K562 (cell line): ENCODE data around the gene STUB1. TPM values are rescaled to one million over a fixed set of nuclear protein-coding genes. Genes with fewer than 3 reads are reported as not detected.

ENCODE experiments used
- ATAC-seq: fragments of 200-7000 bp; cut with Tn5 transposase; 3 replicates; pipeline ENCODE4 v1.9.1; 2020; ENCODE audit warnings: moderate library complexity
- BruUV-seq: library from RNA; stranded (reverse); fragments of 400-500 nt; replicated peaks from 2 replicates; lab custom pipeline; 2021; lab: Mats Ljungman, UMichigan
- CTCF ChIA-PET: fragments of 300-600 bp; formaldehyde crosslinking; extraction: SDS; loops from one replicate; lab custom pipeline; 2021; ENCODE audit warnings: low intra/inter-chr PET ratio; lab: Yijun Ruan, JAX
- POLR2A ChIA-PET: fragments of 300-600, 350-650 bp; sonication (Branson Sonifier 250); formaldehyde crosslinking; extraction: SDS; loops from one replicate; lab custom pipeline; 2021; ENCODE audit warnings: antibody characterized with exemption, inconsistent platforms; lab: Yijun Ruan, JAX
- DNase-seq, 4 experiments: peaks; one replicate each; pipeline versions ENCODE4 v3.0.0 to v3.0.0-alpha.2; 2011 to 2018; ENCODE audit warnings: low spot score in 3 of 4, mixed read lengths in 3 of 4; ENCODE audit errors: extremely low read depth in 1 of 4
- FAIRE-seq: peaks from 2 replicates; lab custom pipeline; 2011; peaks lifted over from hg19 to GRCh38; lab: Jason Lieb, UNC
- H2AFZ ChIP-seq: 2 replicates; pipeline ENCODE4 v1.6.0; 2011; ENCODE audit warnings: low read depth, low read length, control low read depth, inconsistent platforms
- H3K27ac ChIP-seq: fragments of 200-600 bp; 3 replicates; pipeline ENCODE4 v1.8.0; 2011; ENCODE audit warnings: low read depth, mild to moderate bottlenecking, control low read depth, inconsistent platforms, low read length, moderate library complexity, mixed read lengths; ENCODE audit errors: extremely low read depth
- H3K27me3 ChIP-seq, 2 experiments: fragments of 300-600 bp in 1 of 2; 2 replicates in 1 of 2; 3 replicates in 1 of 2; pipeline versions ENCODE4 v1.6.0 to v1.8.0; 2011; ENCODE audit warnings: inconsistent platforms in 2 of 2, low read length in 2 of 2, mild to moderate bottlenecking in 1 of 2, mixed read lengths in 1 of 2, moderate library complexity in 1 of 2; ENCODE audit not compliant: control insufficient read depth in 2 of 2, insufficient read depth in 2 of 2
- H3K36me3 ChIP-seq: fragments of 300-600 bp; 3 replicates; pipeline ENCODE4 v1.8.0; 2011; ENCODE audit warnings: mild to moderate bottlenecking, low read length, inconsistent platforms; ENCODE audit not compliant: control insufficient read depth, insufficient read depth
- H3K4me1 ChIP-seq, 2 experiments: fragments of 200-600 bp in 1 of 2; replicated peaks in 1 of 2; 2 replicates in 1 of 2; 3 replicates in 1 of 2; pipeline versions ENCODE4 v1.5.1 to v1.8.0; 2011; ENCODE audit warnings: inconsistent platforms in 2 of 2, low read length in 2 of 2, mild to moderate bottlenecking in 1 of 2, mixed read lengths in 1 of 2, moderate library complexity in 1 of 2; ENCODE audit not compliant: control insufficient read depth in 2 of 2, insufficient read depth in 2 of 2
- H3K4me2 ChIP-seq: 2 replicates; pipeline ENCODE4 v1.6.1; 2011; ENCODE audit warnings: low read length, control low read depth, inconsistent platforms, mixed read lengths; ENCODE audit not compliant: insufficient read depth
- H3K4me3 ChIP-seq: fragments of 200-600 bp; sonication (generic), shearing (Covaris generic); 2 replicates; pipeline ENCODE4 v1.5.1; 2016; ENCODE audit warnings: control low read depth, inconsistent platforms
- H3K79me2 ChIP-seq: fragments of 200-600 bp; 3 replicates; pipeline ENCODE4 v1.8.0; 2011; ENCODE audit warnings: low read length, inconsistent platforms; ENCODE audit not compliant: control insufficient read depth, insufficient read depth
- H3K9ac ChIP-seq, 2 experiments: 2 replicates each; pipeline versions ENCODE4 v1.6.0 to v1.6.1; 2011; ENCODE audit warnings: low read depth in 2 of 2, low read length in 2 of 2, control low read depth in 1 of 2, inconsistent platforms in 1 of 2, mild to moderate bottlenecking in 1 of 2, mixed read lengths in 1 of 2; ENCODE audit not compliant: insufficient read depth in 1 of 2
- H3K9me1 ChIP-seq: one replicate; pipeline ENCODE4 v1.6.0; 2011; ENCODE audit warnings: inconsistent platforms, mild to moderate bottlenecking, low read length, moderate library complexity; ENCODE audit not compliant: control insufficient read depth, insufficient read depth
- H3K9me3 ChIP-seq: replicated peaks from 2 replicates; pipeline ENCODE4 v1.5.1; 2011; ENCODE audit warnings: low read depth, low read length, inconsistent platforms; ENCODE audit not compliant: control insufficient read depth, insufficient read depth
- H4K20me1 ChIP-seq: replicated peaks from 2 replicates; pipeline ENCODE4 v1.6.1; 2011; ENCODE audit warnings: low read length, inconsistent platforms, mixed read lengths; ENCODE audit not compliant: control insufficient read depth, insufficient read depth
- ASH1L ChIP-seq: fragments of 450-650 bp; IDR thresholded peaks from 2 replicates; pipeline ENCODE4 v1.6.1; 2018; ENCODE audit warnings: borderline replicate concordance, mild to moderate bottlenecking, low read depth; ENCODE audit not compliant: partially characterized antibody
- BRD9 ChIP-seq: fragments of 450-650 bp; IDR thresholded peaks from 2 replicates; pipeline ENCODE4 v1.6.1; 2018; ENCODE audit warnings: low read depth; ENCODE audit not compliant: partially characterized antibody
- CEBPG ChIP-seq, 3 experiments: fragments of 200-800 bp in 1 of 3; sonication (Bioruptor generic) in 1 of 3; sonication (generic) in 1 of 3; formaldehyde crosslinking in 1 of 3; IDR thresholded peaks in 2 of 3; conservative IDR thresholded peaks in 1 of 3; 2 replicates each; pipeline versions ENCODE4 v1.6.1 to v1.8.0; 2016 to 2022; ENCODE audit warnings: missing compliant biosample characterization in 2 of 3, missing genetic modification characterization in 2 of 3, mild to moderate bottlenecking in 1 of 3, missing genetic modification reagents in 1 of 3
- CREB1 ChIP-seq, 2 experiments: sonication (generic) in 1 of 2; formaldehyde crosslinking in 1 of 2; IDR thresholded peaks; 2 replicates each; pipeline versions ENCODE4 v1.6.1 to v1.8.0; 2012 to 2022; ENCODE audit warnings: inconsistent platforms in 1 of 2, mild to moderate bottlenecking in 1 of 2, missing genetic modification reagents in 1 of 2, moderate library complexity in 1 of 2
- EHMT2 ChIP-seq: fragments of 450-650 bp; IDR thresholded peaks from 2 replicates; pipeline ENCODE4 v1.6.1; 2018; ENCODE audit warnings: antibody characterized with exemption
- EP400 ChIP-seq: fragments of 450-650 bp; IDR thresholded peaks from 2 replicates; pipeline ENCODE4 v1.6.1; 2017; ENCODE audit warnings: antibody characterized with exemption, mild to moderate bottlenecking, moderate library complexity
- MAX ChIP-seq: sonication (generic); formaldehyde crosslinking; IDR thresholded peaks from 2 replicates; pipeline ENCODE4 v1.9.0; 2022; ENCODE audit warnings: mild to moderate bottlenecking, missing genetic modification reagents
- MAZ ChIP-seq, 2 experiments: fragments of 450-650 bp in 1 of 2; sonication (generic) in 1 of 2; formaldehyde crosslinking; IDR thresholded peaks in 1 of 2; conservative IDR thresholded peaks in 1 of 2; 2 replicates each; pipeline versions ENCODE4 v1.4.0 to v1.5.0; 2020; ENCODE audit warnings: mild to moderate bottlenecking in 1 of 2, missing genetic modification reagents in 1 of 2
- NCOA2 ChIP-seq, 2 experiments: fragments of 450-650 bp; IDR thresholded peaks; 2 replicates each; pipeline ENCODE4 v1.6.1; 2018; ENCODE audit warnings: mild to moderate bottlenecking in 2 of 2, moderate library complexity in 1 of 2; ENCODE audit not compliant: partially characterized antibody in 2 of 2
- POLR2G ChIP-seq: fragments of 200-400 bp; formaldehyde crosslinking; IDR thresholded peaks from 2 replicates; pipeline ENCODE4 v1.6.1; 2017; ENCODE audit warnings: low read depth, mild to moderate bottlenecking, antibody characterized with exemption, low read length, moderate library complexity
- SIN3B ChIP-seq: fragments of 450-650 bp; IDR thresholded peaks from 2 replicates; pipeline ENCODE4 v1.6.1; 2017; ENCODE audit warnings: low read depth, mild to moderate bottlenecking, moderate library complexity
- ZBTB9 ChIP-seq: fragments of 450-650 bp; formaldehyde crosslinking; IDR thresholded peaks from 2 replicates; pipeline ENCODE4 v1.4.0; 2020; ENCODE audit warnings: mild to moderate bottlenecking, moderate library complexity
- ZNF398 ChIP-seq: fragments of 250-450 bp; sonication (Bioruptor Pico); IDR thresholded peaks from 2 replicates; pipeline ENCODE4 v1.8.0; 2021; ENCODE audit warnings: moderate library complexity, mild to moderate bottlenecking, inconsistent platforms
- WGBS: fragments of 100-300 bp; shearing (Covaris generic); methylation state at CpG from one replicate; pipeline ENCODE4 v1.1.6; 2016; ENCODE audit warnings: low coverage, mixed read lengths; ENCODE audit not compliant: insufficient coverage; ENCODE audit errors: missing lambda C conversion rate; 5-methylcytosine and 5-hydroxymethylcytosine counted together
- in situ Hi-C: fragments of 300-500 bp; cut with MboI; formaldehyde crosslinking; loops from 4 replicates; pipeline ENCODE4 v1.15.0; 2018; ENCODE audit warnings: inconsistent platforms, mixed read lengths
- intact Hi-C: fragments of 100-400 bp; cut with micrococcal nuclease; formaldehyde crosslinking; loops from 2 replicates; pipeline ENCODE4 v1.14.2; 2022
- polyA plus RNA-seq, 8 experiments: library from polyadenylated mRNA; depleted of rRNA in 4 of 8; stranded (reverse) in 5 of 8; unstranded in 3 of 8; fragments of >200 nt; fragmentation: Nextera tagmentation in 2 of 8; fragmentation: Illumina TruSeq in 1 of 8; extraction: Ambion mirVana in 2 of 8; extraction: Trizol in 1 of 8; gene quantifications; 2 replicates each; pipeline versions ENCODE4 v1.2.1 to v1.2.3, GENCODE V29; 2011 to 2014; ENCODE audit warnings: inconsistent platforms in 1 of 8, missing spikeins in 1 of 8
- total RNA-seq, 7 experiments: library from RNA; depleted of rRNA in 6 of 7; stranded (reverse); fragments of >200 nt in 6 of 7; fragmentation: Illumina TruSeq in 2 of 7; extraction: Trizol in 2 of 7; gene quantifications; 2 replicates each; pipeline versions ENCODE4 v1.2.1 to v1.2.3, GENCODE V29; 2011 to 2021; ENCODE audit warnings: low replicate concordance in 1 of 7

The STUB1 gene
- total and polyA plus RNA-seq, 9 of the 15 experiments (the other 6 are each of a cell fraction or from before 2014, with no cell fraction given), result 10.6 to 251 (median 152) TPM

- Histone ChIP-seq H3K4me2 (peak overlapping the region; percentile 77), H3K9me1 (peaks cover 3% of the 10 kb centered on the region), H3K27me3 (no peaks in the 10 kb centered on the region), H3K9ac (peak overlapping the region; percentile 42 to 92; a peak in 3 of 4 replicates), H3K4me3 (peak overlapping the region; percentile 68), H3K79me2 (peaks cover 28% of the 10 kb centered on the region), H4K20me1 (no peaks in the 10 kb centered on the region; the same call in 1 of the 2 replicates), H3K9me3 (no peaks in the 10 kb centered on the region), H3K4me1 (peaks cover 12 to 85% of the 10 kb centered on the region in 2 experiments; a peak in 4 of 5 replicates), H3K27ac (peak overlapping the region; percentile 35; the same call in 2 of the 3 replicates), H3K36me3 (peaks cover 19% of the 10 kb centered on the region; the same call in 2 of the 3 replicates), H2AFZ (peak overlapping the region; percentile 75)
- ChIA-PET CTCF (interaction anchor here (0.9 to 1.3 kb wide), 2 partner anchors 25 to 70 kb away, joined by 3 to 9 read pairs; partner anchors contain the start of gene CIAO3), POLR2A (interaction anchor here (0.6 to 1.7 kb wide), 12 partner anchors 9 to 346 kb away, joined by 3 to 5 read pairs (median 4); partner anchors contain the start of genes CCDC78, CHTF18, RPUSD1 and WDR24)
- intact Hi-C loops, result loop anchor here (2.0 kb wide), 1 partner anchor 13 kb away; no protein-coding TSS in a partner anchor
- DNase-seq (peak; percentile 58 to 70 (median 64)), FAIRE-seq (peak; percentile 35), ATAC-seq (peak; percentile 48)
- in situ Hi-C loops, result loop anchor here (10.0 kb wide), 1 partner anchor 339 kb away; no protein-coding TSS in a partner anchor
- WGBS, result under 1% methylated on average over 33 of the region's 74 CpGs
- BruUV-seq, result no TSS peak
- TF ChIP-seq CREB1 (IDR thresholded peaks at IDR 0.05) (no peak), CREB1 (CRISPR knock-in tag; IDR thresholded peaks at IDR 0.05) (0 out of 2 replicates have a peak, but pooled peaks have one; percentile 27), POLR2G (peak; percentile 56), CEBPG (CRISPR knock-in tag; IDR thresholded peaks at IDR 0.05) (no peak), CEBPG (tag; conservative IDR thresholded peaks at IDR 0.05 in 1 of 2, IDR thresholded peaks at IDR 0.05 in 1 of 2) (no peak), BRD9 (no peak), ZNF398 (CRISPR knock-in tag) (no peak), ASH1L (no peak), EP400 (no peak), SIN3B (peak; percentile 8; the same call in 1 of the 2 replicates), EHMT2 (no peak), NCOA2 (IDR thresholded peaks at IDR 0.05; ENCODE audit: partially characterized antibody in 2 of 2) (no peak), ZBTB9 (CRISPR knock-in tag) (peak; percentile 7; the same call in 1 of the 2 replicates), MAZ (CRISPR knock-in tag; conservative IDR thresholded peaks at IDR 0.05 in 1 of 2, IDR thresholded peaks at IDR 0.05 in 1 of 2) (peak in 1 of 2 experiments; percentile 65; a peak in 2 of 4 replicates), MAX (CRISPR knock-in tag) (peak; percentile 60)
These were observed 35.4 kb downstream of the STUB1 start for GRCh38 chr16:715477-716199.
